Esophagus muscularis mucosa (tissue), 3 donors: ENCODE measurements around the gene AKR1C1.

Experiments
- POLR2A ChIP-seq: fragments of 450-650 bp; IDR thresholded peaks from one replicate; pipeline ENCODE4 v1.6.1; 2017; ENCODE audit warnings: antibody characterized with exemption, moderate library complexity, mild to moderate bottlenecking, low read depth
- TF ChIP-seq, protein P1 (sequence below), 3 experiments: fragments of 200-600 bp in 2 of 3; fragments of 450-650 bp in 1 of 3; sonication (generic) in 2 of 3; IDR thresholded peaks; one replicate each; pipeline ENCODE4 v1.5.1; 2017 to 2019; ENCODE audit warnings: antibody characterized with exemption in 3 of 3, mild to moderate bottlenecking in 2 of 3, moderate library complexity in 1 of 3

- no peak for TF ChIP-seq POLR2A
- TF ChIP-seq, protein P1, sequence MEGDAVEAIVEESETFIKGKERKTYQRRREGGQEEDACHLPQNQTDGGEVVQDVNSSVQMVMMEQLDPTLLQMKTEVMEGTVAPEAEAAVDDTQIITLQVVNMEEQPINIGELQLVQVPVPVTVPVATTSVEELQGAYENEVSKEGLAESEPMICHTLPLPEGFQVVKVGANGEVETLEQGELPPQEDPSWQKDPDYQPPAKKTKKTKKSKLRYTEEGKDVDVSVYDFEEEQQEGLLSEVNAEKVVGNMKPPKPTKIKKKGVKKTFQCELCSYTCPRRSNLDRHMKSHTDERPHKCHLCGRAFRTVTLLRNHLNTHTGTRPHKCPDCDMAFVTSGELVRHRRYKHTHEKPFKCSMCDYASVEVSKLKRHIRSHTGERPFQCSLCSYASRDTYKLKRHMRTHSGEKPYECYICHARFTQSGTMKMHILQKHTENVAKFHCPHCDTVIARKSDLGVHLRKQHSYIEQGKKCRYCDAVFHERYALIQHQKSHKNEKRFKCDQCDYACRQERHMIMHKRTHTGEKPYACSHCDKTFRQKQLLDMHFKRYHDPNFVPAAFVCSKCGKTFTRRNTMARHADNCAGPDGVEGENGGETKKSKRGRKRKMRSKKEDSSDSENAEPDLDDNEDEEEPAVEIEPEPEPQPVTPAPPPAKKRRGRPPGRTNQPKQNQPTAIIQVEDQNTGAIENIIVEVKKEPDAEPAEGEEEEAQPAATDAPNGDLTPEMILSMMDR (IDR thresholded peaks at IDR 0.05), result no peak
Observed at GRCh38 chr10:4947039-4947634, 16.1 kb upstream of the AKR1C1 start.
